HG02840 (cell line): ENCODE results near the gene FOXO3.
"Not testable (repeated sequence)": the region's sequence is repeated elsewhere in the genome, so short reads cannot be mapped to it uniquely, and the experiment has no call there.

Source experiments
- ATAC-seq: cut with Tn5 transposase; IDR thresholded peaks from one replicate; pipeline ENCODE4 v1.9.1; 2021; ENCODE audit warnings: mild to moderate bottlenecking, moderate library complexity, moderate number of reproducible peaks; ENCODE audit not compliant: unreplicated experiment, low FRiP score

The FOXO3 gene

DNA sequence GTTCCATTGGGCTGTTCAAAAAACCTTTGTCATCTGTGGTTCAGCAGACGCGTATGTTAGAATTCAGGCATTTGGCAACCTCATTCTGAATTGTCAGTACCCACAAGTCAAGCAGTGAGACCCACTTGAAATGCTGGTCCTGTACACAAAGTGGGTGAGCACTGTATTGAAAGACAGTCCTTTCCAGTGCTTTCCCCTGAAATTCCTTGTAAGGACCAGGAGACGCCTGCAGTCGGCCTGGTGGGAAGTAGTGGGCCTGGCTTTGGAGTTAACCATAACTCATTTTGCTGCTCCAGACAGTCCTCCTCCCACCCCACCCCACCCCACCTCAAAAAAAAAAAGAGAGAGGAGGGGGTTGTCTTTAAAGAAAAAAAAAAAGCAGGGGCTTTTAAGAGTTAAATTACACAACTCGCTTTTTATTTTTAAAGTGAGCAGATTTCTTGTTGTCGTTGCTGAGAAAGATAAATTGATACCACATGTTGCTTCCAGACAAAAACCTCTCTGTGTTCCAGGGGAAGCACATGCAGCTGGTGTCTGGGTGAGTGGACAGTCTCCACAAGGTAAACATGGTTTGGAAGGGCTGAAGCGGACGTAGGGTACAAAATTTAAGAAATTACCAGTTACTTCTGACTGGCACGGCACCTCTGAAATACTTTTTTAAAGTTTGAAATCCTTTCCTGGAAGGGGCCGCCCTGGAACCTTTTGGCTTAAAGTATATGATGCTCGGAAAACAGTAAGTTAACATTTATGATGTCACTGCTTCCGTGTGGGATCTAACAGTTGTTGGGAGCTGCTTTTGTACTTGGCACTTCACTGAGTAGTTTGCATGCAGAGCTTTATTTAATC is 95.3 kb downstream of the FOXO3 start:
- ATAC-seq, result no peak

DNA sequence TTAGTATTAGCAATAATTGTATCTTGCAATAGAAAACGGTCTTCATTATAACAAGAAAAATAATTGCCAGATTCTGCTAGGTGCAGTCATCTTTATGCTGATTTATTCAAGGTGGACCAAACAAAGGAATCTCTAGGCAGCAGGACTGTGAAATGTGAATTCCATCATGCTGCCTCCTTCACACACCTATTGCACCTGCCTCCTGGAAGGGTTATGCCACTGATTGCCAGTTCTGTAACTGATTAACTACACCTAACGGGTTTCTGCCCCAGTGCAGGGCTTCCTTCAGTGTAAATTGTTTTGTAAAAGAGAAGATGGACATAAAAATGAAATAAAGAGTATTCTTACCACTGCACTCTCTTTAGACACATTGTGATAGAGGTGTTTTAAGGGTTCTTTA is 96.1 kb downstream of the FOXO3 start:
- ATAC-seq, result no peak

GRCh38 chr6:108658174-108658573 is 97.5 kb downstream of the FOXO3 start:
- ATAC-seq, result no peak

GRCh38 chr6:108658785-108659184 is 98.1 kb downstream of the FOXO3 start:
- not testable (repeated sequence) for ATAC-seq

- ATAC-seq, result no peak
Measured at GRCh38 chr6:108660251-108660650, 99.5 kb downstream of the FOXO3 start.

- ATAC-seq, result no peak
Measured at GRCh38 chr6:108661430-108661829, 100.7 kb downstream of the FOXO3 start.

GRCh38 chr6:108661982-108662381 is 101.3 kb downstream of the FOXO3 start:
- ATAC-seq, result no peak

GRCh38 chr6:108662702-108663101 is 102.0 kb downstream of the FOXO3 start:
- no peak for ATAC-seq

GRCh38 chr6:108663494-108664064 is 102.9 kb downstream of the FOXO3 start:
- not testable (repeated sequence) for ATAC-seq

DNA sequence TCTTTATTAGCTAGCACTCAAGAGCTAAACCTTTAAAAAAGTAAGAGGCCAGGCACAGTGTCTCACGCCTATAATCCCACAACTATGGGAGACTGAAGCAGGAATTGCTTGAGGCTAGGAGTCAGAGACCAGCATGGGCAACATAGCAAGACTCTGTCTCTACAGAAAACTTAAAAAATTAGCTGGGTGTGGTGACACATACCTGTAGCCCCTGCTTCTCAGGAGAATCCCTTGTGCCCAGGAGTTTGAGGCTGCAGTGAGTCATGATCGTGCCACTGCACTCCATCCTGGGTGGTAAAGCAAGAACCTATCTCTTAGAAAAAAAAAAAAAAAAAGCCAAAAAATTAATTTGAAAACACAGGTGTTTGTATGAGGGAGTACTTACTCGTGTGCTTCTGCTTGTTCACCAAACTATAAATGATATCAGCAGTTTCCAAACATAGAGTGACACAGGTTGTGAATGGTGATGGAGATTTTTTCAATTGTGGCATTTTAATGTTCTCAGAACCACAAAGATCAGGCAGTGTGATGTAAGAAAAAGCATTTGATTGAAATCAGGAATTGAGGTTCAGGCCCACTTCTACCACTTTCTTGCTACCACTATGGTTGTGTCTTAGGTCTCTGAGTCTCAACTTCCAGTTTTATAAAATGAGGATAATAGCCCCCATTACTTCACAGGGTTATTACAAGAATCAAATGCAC is 104.9 kb downstream of the FOXO3 start:
- no peak for ATAC-seq

- ATAC-seq, result no peak
Measured at GRCh38 chr6:108666656-108667260, 106.0 kb downstream of the FOXO3 start.

DNA sequence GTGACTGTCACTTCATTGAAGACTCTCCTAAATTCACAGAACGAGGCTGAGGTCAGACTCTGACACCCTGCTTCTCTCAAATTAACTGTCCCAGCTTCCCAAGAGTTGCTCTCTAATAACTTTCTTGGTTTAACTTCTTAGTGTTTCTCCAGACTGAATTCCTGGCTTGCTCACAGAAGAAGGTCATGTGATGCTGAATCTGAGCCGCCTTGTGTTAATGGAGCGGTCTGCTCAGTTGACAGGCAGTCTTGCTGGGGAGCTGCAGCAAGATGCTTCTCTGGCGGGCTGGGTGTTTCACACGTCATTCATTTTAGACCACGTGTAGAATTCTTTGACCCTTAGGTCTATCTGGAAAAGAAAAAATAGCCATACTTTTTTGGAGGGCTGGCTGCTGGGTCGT is 107.3 kb downstream of the FOXO3 start:
- ATAC-seq, result no peak

GRCh38 chr6:108669673-108670072 is 109.0 kb downstream of the FOXO3 start:
- no peak for ATAC-seq

DNA sequence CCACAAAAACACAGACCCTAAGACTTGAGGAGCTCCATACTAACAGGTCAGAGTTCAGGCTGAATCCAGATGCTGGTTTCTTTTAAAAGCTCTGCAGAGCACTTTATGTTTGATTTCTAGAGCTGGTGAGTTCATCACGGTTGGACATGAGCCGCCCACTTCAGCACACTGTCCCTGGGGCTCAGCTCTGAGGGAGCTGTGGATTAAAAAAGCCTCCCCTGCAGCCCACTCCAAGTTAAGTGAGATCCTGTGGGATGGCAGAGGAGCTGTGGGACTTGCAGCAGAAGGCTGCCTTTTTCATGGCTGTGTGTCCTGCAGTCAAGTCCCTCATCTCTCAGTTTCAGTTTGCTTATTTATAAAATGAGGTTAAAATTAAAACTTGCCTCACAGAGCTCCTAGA is 110.5 kb downstream of the FOXO3 start:
- no peak for ATAC-seq

DNA sequence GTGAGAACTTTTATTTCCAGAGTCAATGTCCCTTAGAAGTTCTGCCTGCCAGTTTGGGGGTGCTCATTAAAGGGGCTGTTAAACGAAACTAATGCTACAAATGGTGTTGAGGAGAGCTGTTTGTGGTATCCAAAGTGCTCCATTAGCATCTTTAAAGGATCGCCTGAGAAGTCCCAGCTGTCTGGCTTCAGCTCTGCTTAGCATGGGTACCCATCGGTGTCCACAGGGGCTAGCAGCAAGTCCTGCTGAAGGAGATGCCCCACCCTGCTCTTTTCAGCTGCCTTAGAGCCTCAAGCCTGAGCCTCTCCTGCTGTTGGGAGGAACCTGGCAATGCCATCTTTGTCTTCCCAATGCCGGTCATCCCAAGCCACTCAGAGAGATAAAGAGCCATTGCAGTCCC is 111.1 kb downstream of the FOXO3 start:
- ATAC-seq, result no peak

DNA sequence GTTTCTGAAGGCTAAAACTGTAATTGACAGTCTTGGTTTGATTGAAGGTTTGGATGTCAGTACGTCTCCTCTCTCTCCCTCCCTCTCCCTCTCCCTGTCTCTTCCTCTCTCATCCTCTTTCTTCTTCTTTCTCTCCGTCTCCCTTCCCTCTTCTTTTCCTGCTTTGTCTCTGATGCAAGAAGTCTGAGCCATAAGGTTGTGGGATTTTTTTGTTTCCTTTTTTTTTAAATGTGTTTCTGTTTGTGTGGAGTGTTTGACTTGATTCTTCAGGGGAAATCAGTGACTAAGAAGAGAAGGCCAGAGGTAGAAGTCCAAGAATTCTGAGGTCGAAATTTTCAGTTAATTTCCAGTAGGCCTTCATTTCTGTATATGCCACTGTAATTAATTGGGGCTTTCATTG is 111.9 kb downstream of the FOXO3 start:
- no peak for ATAC-seq

- no peak for ATAC-seq
Measured at GRCh38 chr6:108673153-108673552, 112.4 kb downstream of the FOXO3 start.

- no peak for ATAC-seq
Measured at GRCh38 chr6:108673602-108674001, 112.9 kb downstream of the FOXO3 start.

DNA sequence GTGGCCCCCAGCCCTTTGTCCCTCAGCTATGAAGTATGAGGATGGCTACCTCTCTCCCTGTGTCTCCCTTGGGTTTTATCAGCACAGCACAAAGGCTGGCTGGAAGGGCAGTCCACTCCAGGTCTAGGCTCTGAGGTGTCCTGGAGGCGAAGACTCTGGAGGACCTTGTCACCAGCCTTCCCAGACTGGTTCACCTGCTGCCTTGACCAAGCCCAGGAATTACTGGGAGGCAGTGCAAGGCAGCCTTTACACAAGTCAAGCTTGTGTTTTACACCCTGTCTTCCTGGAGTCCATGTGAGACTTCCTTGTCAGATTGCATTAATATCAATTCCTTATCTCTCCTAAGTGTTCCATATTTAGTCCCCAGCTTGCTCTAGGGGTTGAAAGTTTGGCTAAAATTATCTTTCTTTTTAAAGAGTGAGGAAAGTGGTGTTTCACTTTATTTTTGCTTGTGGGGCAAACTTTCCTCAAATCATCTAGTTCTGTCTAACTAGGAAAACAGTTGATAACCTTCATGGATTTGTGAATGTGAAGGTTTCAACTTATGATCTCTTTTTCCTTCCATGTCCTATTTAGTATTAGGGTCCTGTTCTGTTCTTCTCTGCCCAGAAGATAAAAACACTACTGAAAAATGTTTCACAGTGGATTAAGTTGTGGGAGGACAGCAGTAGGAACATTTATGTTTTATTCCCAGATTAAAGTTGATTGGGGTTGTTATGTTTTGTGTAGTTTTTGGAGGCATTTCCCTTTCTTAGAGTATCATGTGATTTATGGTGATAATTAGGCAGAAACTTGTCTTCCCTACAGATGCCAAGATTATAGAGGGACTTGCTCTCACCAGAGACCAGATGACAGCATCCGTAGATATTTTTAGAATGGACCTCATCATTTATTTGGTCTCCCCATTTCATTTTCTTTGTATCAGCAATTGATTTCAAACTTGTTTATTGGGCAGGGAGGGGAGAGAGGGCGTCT is 114.8 kb downstream of the FOXO3 start:
- no peak for ATAC-seq

DNA sequence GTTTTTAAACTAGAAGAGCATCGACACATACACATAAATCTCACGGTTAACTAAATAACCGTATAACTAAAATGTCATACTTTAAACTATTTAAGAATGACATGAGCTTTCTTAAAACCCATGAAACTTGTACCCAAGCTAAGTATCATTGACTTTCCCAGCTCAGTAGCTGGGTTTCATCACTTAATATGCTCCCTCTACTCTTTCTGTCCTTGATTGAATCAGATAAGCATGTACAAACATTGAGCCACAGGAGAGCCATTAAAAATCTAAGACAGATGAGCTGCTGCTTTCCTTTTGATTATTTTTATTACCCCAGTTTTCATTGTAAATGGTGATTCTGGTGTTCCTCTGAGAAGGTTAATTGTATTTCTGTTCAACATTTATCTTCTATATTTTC is 115.8 kb downstream of the FOXO3 start:
- no peak for ATAC-seq
